NB4 (cell line): ENCODE measurements around the gene GDI2.

Experiments used
- DNase-seq: peaks from one replicate; pipeline ENCODE4 v3.0.0; 2010; ENCODE audit warnings: low read depth
- H3K4me3 ChIP-seq: one replicate; pipeline ENCODE4 v1.5.1; 2011; ENCODE audit warnings: mild to moderate bottlenecking, low read depth, low read length, moderate library complexity
- MYC ChIP-seq: IDR thresholded peaks from 2 replicates; pipeline ENCODE4 v1.6.1; 2011; ENCODE audit warnings: low read depth, low read length
- POLR2A ChIP-seq: IDR thresholded peaks from 2 replicates; pipeline ENCODE4 v1.6.1; 2011; ENCODE audit warnings: mild to moderate bottlenecking; ENCODE audit not compliant: insufficient read length; ENCODE audit errors: extremely low read depth
- TF ChIP-seq, protein P1 (sequence below): IDR thresholded peaks from one replicate; pipeline ENCODE4 v1.5.1; 2012; ENCODE audit warnings: low read depth, low read length
- TF ChIP-seq, protein P2 (sequence below): IDR thresholded peaks from 2 replicates; pipeline ENCODE4 v1.6.1; 2011; ENCODE audit warnings: low read depth, low read length

GDI2 gene

GRCh38 chr10:5766189-5766588 lies 47.0 kb downstream of the GDI2 start:
- TF ChIP-seq, protein P1, sequence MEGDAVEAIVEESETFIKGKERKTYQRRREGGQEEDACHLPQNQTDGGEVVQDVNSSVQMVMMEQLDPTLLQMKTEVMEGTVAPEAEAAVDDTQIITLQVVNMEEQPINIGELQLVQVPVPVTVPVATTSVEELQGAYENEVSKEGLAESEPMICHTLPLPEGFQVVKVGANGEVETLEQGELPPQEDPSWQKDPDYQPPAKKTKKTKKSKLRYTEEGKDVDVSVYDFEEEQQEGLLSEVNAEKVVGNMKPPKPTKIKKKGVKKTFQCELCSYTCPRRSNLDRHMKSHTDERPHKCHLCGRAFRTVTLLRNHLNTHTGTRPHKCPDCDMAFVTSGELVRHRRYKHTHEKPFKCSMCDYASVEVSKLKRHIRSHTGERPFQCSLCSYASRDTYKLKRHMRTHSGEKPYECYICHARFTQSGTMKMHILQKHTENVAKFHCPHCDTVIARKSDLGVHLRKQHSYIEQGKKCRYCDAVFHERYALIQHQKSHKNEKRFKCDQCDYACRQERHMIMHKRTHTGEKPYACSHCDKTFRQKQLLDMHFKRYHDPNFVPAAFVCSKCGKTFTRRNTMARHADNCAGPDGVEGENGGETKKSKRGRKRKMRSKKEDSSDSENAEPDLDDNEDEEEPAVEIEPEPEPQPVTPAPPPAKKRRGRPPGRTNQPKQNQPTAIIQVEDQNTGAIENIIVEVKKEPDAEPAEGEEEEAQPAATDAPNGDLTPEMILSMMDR: no peak
- TF ChIP-seq MYC: no peak
- no peak for TF ChIP-seq POLR2A
- TF ChIP-seq, protein P2, sequence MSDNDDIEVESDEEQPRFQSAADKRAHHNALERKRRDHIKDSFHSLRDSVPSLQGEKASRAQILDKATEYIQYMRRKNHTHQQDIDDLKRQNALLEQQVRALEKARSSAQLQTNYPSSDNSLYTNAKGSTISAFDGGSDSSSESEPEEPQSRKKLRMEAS: no peak
- no peak for DNase-seq
- H3K4me3 ChIP-seq: no peak overlapping the region

GRCh38 chr10:5765617-5766016 lies 47.6 kb downstream of the GDI2 start:
- DNase-seq: no peak
- no peak overlapping the region for H3K4me3 ChIP-seq
- TF ChIP-seq, protein P1: no peak
- TF ChIP-seq POLR2A: no peak
- TF ChIP-seq, protein P2: no peak
- TF ChIP-seq MYC: no peak

GRCh38 chr10:5764422-5765297 lies 48.6 kb downstream of the GDI2 start:
- DNase-seq: no peak
- TF ChIP-seq MYC: no peak
- TF ChIP-seq, protein P2: no peak
- TF ChIP-seq POLR2A: no peak
- TF ChIP-seq, protein P1: no peak
- no peak overlapping the region for H3K4me3 ChIP-seq

GRCh38 chr10:5762531-5762930 lies 50.7 kb downstream of the GDI2 start:
- H3K4me3 ChIP-seq: no peak overlapping the region
- TF ChIP-seq, protein P2: no peak
- TF ChIP-seq, protein P1: no peak
- TF ChIP-seq POLR2A (no peak), MYC (no peak)
- no peak for DNase-seq

DNA sequence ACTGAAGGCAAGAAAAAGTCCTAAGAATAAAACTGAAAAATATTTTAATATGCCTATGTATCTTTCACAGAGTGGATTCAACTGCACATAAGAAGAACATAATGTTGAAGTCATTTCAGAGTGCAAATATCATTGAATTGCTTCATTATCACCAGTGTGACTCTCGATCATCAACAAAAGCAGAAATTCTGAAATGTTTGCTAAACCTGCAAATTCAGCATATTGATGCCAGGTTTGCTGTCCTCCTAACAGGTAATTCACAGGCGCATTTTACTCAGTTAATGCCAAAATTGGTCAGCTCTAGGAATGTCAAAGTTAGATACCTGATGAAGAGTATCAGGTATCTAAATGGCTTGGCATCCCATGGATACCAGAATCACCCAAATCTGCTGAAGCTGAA lies 52.0 kb downstream of the GDI2 start:
- H3K4me3 ChIP-seq: no peak overlapping the region
- TF ChIP-seq, protein P1: no peak
- no peak for TF ChIP-seq POLR2A
- TF ChIP-seq, protein P2: no peak
- TF ChIP-seq MYC: no peak
- no peak for DNase-seq
